ENCODE data around the gene LIMK1.

GRCh38 chr7:74084722-74085578 lies 1.3 kb downstream of the LIMK1 start:
- TF ChIP-seq CTCF (IDR thresholded peaks at IDR 0.05) (no peak), POLR2A (IDR thresholded peaks at IDR 0.05) (no peak)

All from testis (tissue), 2 donors.